ACC112 (cell line): Measurements from ENCODE around the gene OR13H1.
"Not testable (repeated sequence)": the region's sequence is repeated elsewhere in the genome, so short reads cannot be mapped to it uniquely, and the experiment has no call there.

Experiments used
- H2AFZ ChIP-seq: fragments of 200-600 bp; sonication (generic); one replicate; pipeline ENCODE4 v1.6.0; 2017; ENCODE audit warnings: antibody characterized with exemption, low read length; ENCODE audit not compliant: unreplicated experiment
- H3K27ac ChIP-seq: fragments of 200-600 bp; sonication (generic); 2 replicates; pipeline ENCODE4 v1.5.1; 2014; ENCODE audit warnings: low read depth, mild to moderate bottlenecking, antibody characterized with exemption, low read length, moderate library complexity
- H3K27me3 ChIP-seq: fragments of 200-600 bp; sonication (generic); 2 replicates; pipeline ENCODE4 v1.6.1; 2014; ENCODE audit warnings: mild to moderate bottlenecking, antibody characterized with exemption, low read length, moderate library complexity, mixed read lengths; ENCODE audit not compliant: insufficient read depth
- H3K36me3 ChIP-seq: fragments of 200-600 bp; sonication (generic); 2 replicates; pipeline ENCODE4 v1.6.1; 2016; ENCODE audit warnings: mild to moderate bottlenecking, antibody characterized with exemption, low read length, moderate library complexity, mixed read lengths; ENCODE audit not compliant: insufficient read depth
- H3K4me1 ChIP-seq: fragments of 200-600 bp; sonication (generic); one replicate; pipeline ENCODE4 v1.6.1; 2016; ENCODE audit warnings: low read length, mixed read lengths; ENCODE audit not compliant: insufficient read depth, unreplicated experiment, control insufficient read depth
- H3K4me3 ChIP-seq: fragments of 200-600 bp; sonication (generic); 2 replicates; pipeline ENCODE4 v1.5.1; 2014; ENCODE audit warnings: mild to moderate bottlenecking, low read depth, low read length
- H3K79me2 ChIP-seq: fragments of 200-600 bp; sonication (generic); one replicate; pipeline ENCODE4 v1.6.0; 2016; ENCODE audit warnings: low read length; ENCODE audit not compliant: control insufficient read depth, unreplicated experiment, insufficient read depth

Gene OR13H1

GRCh38 chrX:131543774-131544173, at the start of gene OR13H1:
Gene OR13H1 (plus strand): TSS chrX:131544074. CDS start chrX:131544074, 0 bp downstream.
- Histone ChIP-seq H3K27ac (no peak within 1 kb of the TSS), H3K4me3 (no peak within 1 kb of the TSS), H3K4me1 (no peaks in the 10 kb centered on the region), H2AFZ (no peak within 1 kb of the TSS), H3K79me2 (no peaks in the 10 kb centered on the region), H3K36me3 (no peaks in the 10 kb centered on the region), H3K27me3 (no peaks in the 10 kb centered on the region)

DNA sequence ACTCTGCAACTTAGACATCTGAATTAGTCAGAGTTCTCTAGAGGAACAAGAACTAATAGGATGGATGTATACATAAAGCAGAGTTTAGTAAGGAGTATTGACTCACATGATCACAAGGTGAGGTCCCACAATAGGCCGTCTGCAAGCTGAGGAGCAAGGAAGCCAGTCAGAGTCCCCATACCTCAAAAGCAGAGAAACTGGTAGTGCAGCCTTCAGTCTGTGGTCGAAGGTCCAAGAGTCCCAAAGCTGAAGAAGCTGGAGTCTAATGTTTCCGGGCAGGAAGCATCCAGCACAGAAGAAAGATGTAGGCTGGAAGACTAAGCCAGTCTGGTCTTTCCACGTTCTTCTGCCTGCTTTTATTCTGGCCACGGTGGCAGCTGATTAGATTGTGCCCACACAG, 42.3 kb upstream of the OR13H1 start:
- H3K4me1 ChIP-seq, H3K4me3 ChIP-seq, H2AFZ ChIP-seq, H3K36me3 ChIP-seq, H3K27me3 ChIP-seq, H3K79me2 ChIP-seq, H3K27ac ChIP-seq: not testable (repeated sequence)

- Histone ChIP-seq H3K79me2 (no peaks in the 10 kb centered on the region), H3K27ac (no peak overlapping the region), H3K36me3 (no peaks in the 10 kb centered on the region), H3K27me3 (no peaks in the 10 kb centered on the region), H3K4me3 (no peak overlapping the region), H3K4me1 (no peaks in the 10 kb centered on the region), H2AFZ (no peak overlapping the region)
Measured at GRCh38 chrX:131513159-131513914, 30.5 kb upstream of the OR13H1 start.

DNA sequence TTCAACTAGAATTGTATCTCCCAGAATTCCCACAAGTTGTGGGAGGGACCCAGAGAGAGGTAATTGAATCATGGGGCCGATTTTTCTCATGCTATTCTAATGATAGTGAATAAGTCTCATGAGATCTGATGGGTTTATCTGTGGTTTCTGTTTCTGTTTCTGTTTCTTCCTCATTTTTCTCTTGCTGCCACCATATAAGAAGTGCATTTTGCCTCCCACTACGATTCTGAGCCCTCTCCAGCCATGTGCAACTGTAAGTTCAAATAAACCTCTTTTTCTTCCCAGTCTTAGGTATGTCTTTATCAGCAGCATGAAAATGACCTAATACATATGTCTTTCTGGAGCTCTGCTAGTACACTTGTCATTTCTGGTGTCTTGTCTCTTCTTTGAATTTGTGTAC, 22.1 kb upstream of the OR13H1 start:
- Histone ChIP-seq H3K4me3 (no peak overlapping the region), H3K79me2 (no peaks in the 10 kb centered on the region), H3K36me3 (no peaks in the 10 kb centered on the region), H2AFZ (no peak overlapping the region), H3K27me3 (no peaks in the 10 kb centered on the region), H3K27ac (no peak overlapping the region), H3K4me1 (no peaks in the 10 kb centered on the region)

- no peaks in the 10 kb centered on the region for H3K79me2 ChIP-seq
- H3K4me1 ChIP-seq = no peaks in the 10 kb centered on the region
- H3K4me3 ChIP-seq = no peak overlapping the region
- no peaks in the 10 kb centered on the region for H3K36me3 ChIP-seq
- no peaks in the 10 kb centered on the region for H3K27me3 ChIP-seq
- H3K27ac ChIP-seq = no peak overlapping the region
- no peak overlapping the region for H2AFZ ChIP-seq
Measured at GRCh38 chrX:131544218-131544617, 344 bp downstream of the OR13H1 start.

GRCh38 chrX:131549011-131549410, 5.1 kb downstream of the OR13H1 start:
- Histone ChIP-seq H3K4me3 (no peak overlapping the region), H3K36me3 (no peaks in the 10 kb centered on the region), H3K79me2 (no peaks in the 10 kb centered on the region), H2AFZ (no peak overlapping the region), H3K27ac (no peak overlapping the region), H3K27me3 (no peaks in the 10 kb centered on the region), H3K4me1 (no peaks in the 10 kb centered on the region)

- not testable (repeated sequence) for H3K27ac ChIP-seq, H3K36me3 ChIP-seq, H2AFZ ChIP-seq, H3K4me3 ChIP-seq, H3K4me1 ChIP-seq, H3K27me3 ChIP-seq, H3K79me2 ChIP-seq
Measured at GRCh38 chrX:131552453-131552852, 8.6 kb downstream of the OR13H1 start.

DNA sequence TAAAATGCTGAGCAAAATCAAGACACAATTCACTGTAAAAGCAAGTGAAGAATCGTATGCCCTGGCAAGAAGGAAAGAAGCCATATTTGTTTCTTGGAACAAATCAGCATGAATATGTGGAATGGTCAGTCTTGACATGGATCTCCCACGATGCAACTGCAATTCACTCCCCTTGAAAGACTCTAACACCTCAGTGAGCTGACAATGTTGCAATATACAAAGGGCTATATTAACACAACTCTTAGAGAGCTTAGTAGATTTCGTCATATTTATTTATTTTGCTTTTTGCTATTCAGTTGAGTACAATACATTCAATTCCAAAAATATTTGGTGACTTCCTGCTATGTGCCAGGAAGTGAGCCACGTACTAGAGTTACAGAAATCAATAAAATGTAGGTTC, 14.7 kb downstream of the OR13H1 start:
- H3K36me3 ChIP-seq = no peaks in the 10 kb centered on the region
- H3K4me1 ChIP-seq = no peaks in the 10 kb centered on the region
- no peaks in the 10 kb centered on the region for H3K79me2 ChIP-seq
- H3K4me3 ChIP-seq = no peak overlapping the region
- no peak overlapping the region for H3K27ac ChIP-seq
- H3K27me3 ChIP-seq = no peaks in the 10 kb centered on the region
- H2AFZ ChIP-seq = no peak overlapping the region

GRCh38 chrX:131564553-131565229, 20.8 kb downstream of the OR13H1 start:
- Histone ChIP-seq H3K27ac (no peak overlapping the region), H3K4me1 (no peaks in the 10 kb centered on the region), H3K79me2 (no peaks in the 10 kb centered on the region), H3K27me3 (no peaks in the 10 kb centered on the region), H3K36me3 (no peaks in the 10 kb centered on the region), H3K4me3 (no peak overlapping the region), H2AFZ (no peak overlapping the region)

GRCh38 chrX:131565909-131566308, 22.0 kb downstream of the OR13H1 start:
- Histone ChIP-seq H3K79me2 (no peaks in the 10 kb centered on the region), H3K27ac (no peak overlapping the region), H3K4me3 (no peak overlapping the region), H3K36me3 (no peaks in the 10 kb centered on the region), H3K4me1 (no peaks in the 10 kb centered on the region), H2AFZ (no peak overlapping the region), H3K27me3 (no peaks in the 10 kb centered on the region)

- Histone ChIP-seq H3K4me1 (no peaks in the 10 kb centered on the region), H3K27me3 (no peaks in the 10 kb centered on the region), H3K4me3 (no peak overlapping the region), H2AFZ (no peak overlapping the region), H3K36me3 (no peaks in the 10 kb centered on the region), H3K27ac (no peak overlapping the region), H3K79me2 (no peaks in the 10 kb centered on the region)
Measured at GRCh38 chrX:131571348-131571747, 27.5 kb downstream of the OR13H1 start.
